Subcutaneous abdominal adipose tissue (tissue), 5 donors: Measurements from ENCODE around the gene STAT4.

Experiments
- H3K27ac ChIP-seq: one replicate; pipeline ENCODE4 v1.7.0; 2013; ENCODE audit warnings: low read depth, mild to moderate bottlenecking, inconsistent platforms, low read length, moderate library complexity
- H3K27me3 ChIP-seq, 5 donors: one replicate each; pipeline ENCODE4 v1.7.0; 2013; ENCODE audit warnings: low read length in 5 of 5, inconsistent platforms in 1 of 5; ENCODE audit not compliant: control insufficient read depth in 5 of 5, insufficient read depth in 4 of 5
- H3K36me3 ChIP-seq, 5 donors: one replicate each; pipeline ENCODE4 v1.7.0; 2013; ENCODE audit warnings: low read length in 5 of 5; ENCODE audit not compliant: control insufficient read depth in 5 of 5, insufficient read depth in 5 of 5
- H3K4me1 ChIP-seq, 5 donors: one replicate each; pipeline ENCODE4 v1.7.0; 2013; ENCODE audit warnings: low read length in 5 of 5, mild to moderate bottlenecking in 3 of 5, moderate library complexity in 1 of 5; ENCODE audit not compliant: control insufficient read depth in 5 of 5, insufficient read depth in 5 of 5
- H3K4me3 ChIP-seq, 5 donors: one replicate each; pipeline ENCODE4 v1.7.0; 2013; ENCODE audit warnings: low read length in 5 of 5, low read depth in 1 of 5
- H3K9ac ChIP-seq, 5 donors: one replicate each; pipeline ENCODE4 v1.7.0; 2013; ENCODE audit warnings: low read length in 5 of 5, mild to moderate bottlenecking in 4 of 5, moderate library complexity in 3 of 5
- H3K9me3 ChIP-seq, 5 donors: one replicate each; pipeline ENCODE4 v1.7.0; 2013; ENCODE audit warnings: low read length in 5 of 5; ENCODE audit not compliant: control insufficient read depth in 5 of 5
- donor health status: healthy.
- donor health status: healthy.
- donor health status: healthy.
- donor health status: healthy.
- donor health status: healthy.

The STAT4 gene

DNA sequence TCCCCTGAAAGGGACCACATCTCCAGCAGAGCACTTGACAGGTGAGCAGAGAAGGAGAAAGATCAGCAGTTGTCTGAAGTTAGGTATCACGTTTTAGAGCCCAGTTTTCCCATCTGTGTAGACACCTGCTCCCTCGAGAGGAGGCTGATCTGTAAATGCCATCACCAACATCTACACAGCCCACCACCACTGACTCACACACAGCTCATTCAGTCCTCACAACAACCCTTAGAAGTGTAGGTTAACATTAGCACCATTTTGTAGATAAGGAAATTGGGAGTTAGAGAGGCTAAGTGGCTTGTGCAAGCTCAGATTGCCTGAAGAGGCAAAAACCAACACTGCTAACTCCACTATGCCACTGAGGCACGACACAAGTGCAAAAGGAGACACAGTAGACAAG lies 99.6 kb downstream of the STAT4 start:
- H3K9me3 ChIP-seq: no peaks in the 10 kb centered on the region

DNA sequence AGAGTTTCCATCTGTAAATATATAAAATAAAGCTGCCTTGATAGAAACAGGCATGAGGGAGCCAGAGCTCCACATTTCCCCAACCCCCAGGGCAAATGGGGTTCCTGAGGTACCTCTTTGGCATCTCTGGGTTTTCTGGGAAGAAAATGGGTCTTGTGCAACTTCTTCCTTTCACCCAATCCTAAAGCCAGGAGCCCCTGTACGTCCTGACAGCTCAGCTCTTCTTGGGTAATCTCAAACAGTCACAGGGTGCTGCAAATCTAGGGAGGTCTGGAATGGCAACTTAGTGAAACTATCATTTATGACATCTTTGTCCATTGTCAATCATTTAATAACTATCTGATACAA lies 100.2 kb downstream of the STAT4 start:
- Histone ChIP-seq H3K9ac (peak overlapping the region in 1 of 5 donors; percentile 74), H3K36me3 (no peaks in the 10 kb centered on the region), H3K27ac (peak overlapping the region; percentile 97), H3K4me1 (peaks cover 2 to 34% (median 19%) of the 10 kb centered on the region in 5 donors), H3K4me3 (no peak overlapping the region), H3K9me3 (no peaks in the 10 kb centered on the region), H3K27me3 (no peaks in the 10 kb centered on the region)

More for the DNA sequence above, 99.6 kb downstream of the STAT4 start:
- H3K36me3 ChIP-seq: no peaks in the 10 kb centered on the region
- no peaks in the 10 kb centered on the region for H3K27me3 ChIP-seq
- H3K27ac ChIP-seq: peak overlapping the region; percentile 97
- H3K4me1 ChIP-seq: peaks cover 2 to 34% (median 19%) of the 10 kb centered on the region in 5 donors
- peak overlapping the region in 3 of 5 donors; percentile 35 to 74 (median 59) for H3K9ac ChIP-seq
- H3K4me3 ChIP-seq: no peak overlapping the region

DNA sequence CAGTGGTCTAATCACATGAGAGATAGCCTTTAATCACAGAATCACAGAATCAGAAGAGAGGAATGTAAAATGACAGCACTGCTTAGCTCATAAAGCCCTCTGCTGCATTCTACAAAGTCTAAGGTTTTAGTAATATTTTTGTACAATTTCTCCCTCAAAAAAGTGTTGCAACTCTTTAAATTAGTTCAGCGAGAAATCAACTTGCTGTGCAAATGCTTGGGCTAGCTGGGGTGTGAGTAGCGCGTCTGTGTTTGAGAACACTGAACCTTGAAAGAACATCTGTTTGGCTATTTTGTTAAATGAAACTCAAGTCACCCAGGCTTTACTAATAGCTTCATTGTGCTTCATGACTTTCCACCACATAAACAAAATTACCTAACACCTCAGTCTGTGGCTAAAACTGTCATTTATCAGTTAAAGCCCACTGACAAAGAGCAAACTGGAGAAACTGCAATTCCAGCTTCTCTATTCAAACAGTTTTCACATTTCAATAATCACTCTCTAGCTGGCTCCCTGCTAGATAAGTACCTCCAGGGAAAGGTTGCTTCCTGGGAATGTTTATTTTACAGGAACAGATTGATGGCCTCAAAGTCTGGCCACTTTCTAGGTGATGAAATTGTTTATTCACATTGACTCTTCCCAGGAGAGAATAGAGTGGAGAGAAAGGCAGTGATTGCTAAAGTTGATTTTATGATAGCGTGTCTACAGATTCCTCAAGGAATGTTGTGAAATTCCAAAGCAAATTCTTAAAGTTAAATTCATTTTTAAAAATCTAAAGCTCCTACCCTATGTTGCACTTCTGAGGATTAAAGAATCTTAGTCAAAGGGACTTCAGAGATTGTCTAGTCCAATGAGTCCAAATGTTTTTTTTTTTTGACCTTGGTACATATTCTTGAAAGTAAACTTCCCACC lies 100.8 kb downstream of the STAT4 start:
- H3K9ac ChIP-seq: peak overlapping the region in 2 of 5 donors; percentile 56 to 74
- H3K27ac ChIP-seq: peak overlapping the region; percentile 97

DNA sequence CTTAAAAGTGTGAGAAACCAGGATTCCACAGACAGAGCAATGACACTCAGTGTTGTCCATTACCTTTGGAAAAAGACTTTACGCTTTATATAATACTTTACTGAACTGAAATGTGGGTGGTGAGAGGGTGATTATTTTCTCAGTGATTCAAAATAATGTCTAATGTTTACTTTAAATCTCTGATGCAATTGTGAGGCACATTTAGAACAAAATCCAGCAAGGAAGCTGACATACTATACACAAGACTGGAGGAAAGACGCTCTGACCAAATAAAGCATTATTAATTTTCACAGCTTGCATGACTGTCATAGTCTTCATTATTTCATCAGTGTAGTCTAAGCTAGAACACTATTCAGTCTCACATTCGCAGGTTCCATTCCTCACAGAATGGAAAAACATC lies 102.7 kb downstream of the STAT4 start:
- Histone ChIP-seq H3K9ac (no peak overlapping the region), H3K4me3 (no peak overlapping the region), H3K27me3 (no peaks in the 10 kb centered on the region), H3K36me3 (no peaks in the 10 kb centered on the region), H3K4me1 (peaks cover 2 to 34% (median 22%) of the 10 kb centered on the region in 5 donors), H3K27ac (no peak overlapping the region), H3K9me3 (no peaks in the 10 kb centered on the region)

More for the DNA sequence above, 100.8 kb downstream of the STAT4 start:
- no peaks in the 10 kb centered on the region for H3K9me3 ChIP-seq
- H3K4me1 ChIP-seq: peaks cover 2 to 34% (median 19%) of the 10 kb centered on the region in 5 donors
- no peaks in the 10 kb centered on the region for H3K27me3 ChIP-seq
- H3K36me3 ChIP-seq: no peaks in the 10 kb centered on the region
- H3K4me3 ChIP-seq: no peak overlapping the region

DNA sequence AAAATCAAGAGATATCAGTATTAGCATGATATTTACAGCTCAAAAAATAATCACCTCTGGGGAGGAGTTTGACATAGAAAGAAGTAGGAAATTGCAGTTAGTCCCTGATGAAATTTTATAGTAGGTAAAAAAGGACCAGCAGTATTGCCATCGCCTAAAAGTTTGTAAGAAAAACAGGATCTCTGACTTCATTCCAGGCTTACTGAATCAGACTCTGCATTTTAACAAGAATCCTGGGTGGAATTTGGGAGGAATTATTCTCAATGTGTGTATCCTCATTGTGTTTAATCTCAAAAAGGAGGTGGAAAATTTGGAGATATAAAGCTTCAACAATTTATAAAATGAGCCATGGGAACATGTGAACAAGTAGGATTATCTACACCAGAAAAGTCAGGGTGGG lies 105.7 kb downstream of the STAT4 start:
- Histone ChIP-seq H3K9ac (no peak overlapping the region), H3K4me3 (no peak overlapping the region), H3K4me1 (peaks cover under 1 to 10% (median 3%) of the 10 kb centered on the region in 5 donors), H3K27ac (no peak overlapping the region), H3K9me3 (no peaks in the 10 kb centered on the region), H3K27me3 (no peaks in the 10 kb centered on the region), H3K36me3 (no peaks in the 10 kb centered on the region)

DNA sequence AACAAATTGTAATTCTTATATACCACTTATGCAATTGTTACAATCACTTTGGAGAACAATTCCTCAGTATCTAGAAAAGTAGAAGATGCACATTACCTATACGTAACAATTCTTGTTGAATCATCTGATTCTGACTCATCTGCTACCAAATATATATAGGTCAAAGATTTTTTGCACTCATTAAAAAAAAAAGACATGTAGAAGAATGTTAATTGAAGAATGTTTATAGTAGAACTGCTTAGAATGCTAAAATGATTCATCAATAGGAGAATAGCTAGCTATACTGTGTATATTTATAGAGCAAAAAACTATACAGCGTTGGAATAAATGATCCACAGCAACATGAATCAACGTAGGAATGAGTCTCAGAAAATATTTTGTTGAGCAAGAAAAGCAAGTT lies 107.4 kb downstream of the STAT4 start:
- peaks cover 0 to 6% (median 3%) of the 10 kb centered on the region in 5 donors for H3K4me1 ChIP-seq
- no peaks in the 10 kb centered on the region for H3K9me3 ChIP-seq
- no peak overlapping the region for H3K4me3 ChIP-seq
- no peaks in the 10 kb centered on the region for H3K36me3 ChIP-seq
- no peak overlapping the region for H3K27ac ChIP-seq
- no peak overlapping the region for H3K9ac ChIP-seq
- H3K27me3 ChIP-seq: no peaks in the 10 kb centered on the region

DNA sequence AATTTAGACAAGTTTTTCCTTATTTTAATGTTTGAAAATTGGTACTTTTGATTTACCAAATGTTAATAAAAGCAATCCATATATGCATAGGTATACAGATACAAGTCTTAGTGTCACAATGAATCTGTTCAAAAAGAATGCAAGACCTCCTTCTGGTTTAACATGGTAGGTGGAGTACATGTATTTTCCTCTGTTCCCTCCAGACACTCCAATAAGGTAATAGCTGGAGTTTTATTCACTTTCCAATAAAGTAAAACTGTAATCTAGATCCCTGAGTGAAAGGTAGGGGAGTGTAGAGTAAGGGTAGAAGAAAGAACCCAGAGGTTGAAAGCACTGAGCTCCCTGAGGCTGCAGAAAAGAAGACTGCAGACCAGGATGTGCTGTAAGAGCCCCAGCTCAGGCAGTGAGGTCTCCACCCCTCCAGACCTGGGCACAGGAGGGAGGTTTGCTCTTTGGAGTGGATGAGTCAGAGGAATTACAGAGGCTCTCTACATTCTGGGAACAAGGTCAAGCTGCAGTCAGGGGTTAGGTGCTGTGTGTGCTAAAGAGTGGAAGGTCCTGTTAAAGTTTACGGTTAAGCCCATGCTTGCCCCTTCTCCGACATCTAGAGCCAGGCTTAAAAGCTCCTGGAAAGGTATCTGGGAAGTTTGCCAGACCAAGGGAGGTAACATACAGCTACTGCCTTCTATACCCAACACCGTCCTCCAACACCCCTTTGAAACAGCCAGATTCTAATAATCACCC lies 109.2 kb downstream of the STAT4 start:
- no peaks in the 10 kb centered on the region for H3K9me3 ChIP-seq
- H3K27me3 ChIP-seq: no peaks in the 10 kb centered on the region
- H3K4me3 ChIP-seq: no peak overlapping the region
- H3K27ac ChIP-seq: no peak overlapping the region
- no peaks in the 10 kb centered on the region for H3K36me3 ChIP-seq
- no peak overlapping the region for H3K9ac ChIP-seq
- H3K4me1 ChIP-seq: peaks cover 0 to 12% (median 7%) of the 10 kb centered on the region in 5 donors

DNA sequence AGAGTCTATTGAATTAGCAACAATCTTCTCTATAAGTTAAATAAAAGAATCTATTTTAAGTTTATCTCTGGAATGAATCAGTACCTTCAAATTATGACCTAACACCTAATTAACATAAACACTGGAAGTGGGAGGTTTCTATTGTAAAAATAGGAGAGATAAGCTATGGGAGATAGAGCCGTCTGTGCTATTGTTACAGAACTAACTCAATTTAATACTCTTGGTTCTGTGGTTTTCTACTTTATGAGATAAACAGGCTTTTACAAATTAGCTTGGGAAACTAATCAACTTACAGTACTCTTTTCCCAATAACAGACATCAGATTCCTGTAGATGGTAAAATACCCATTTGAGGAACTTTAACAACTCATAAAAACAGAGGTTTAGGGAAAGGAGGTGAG lies 111.2 kb downstream of the STAT4 start:
- no peaks in the 10 kb centered on the region for H3K9me3 ChIP-seq
- H3K27ac ChIP-seq: no peak overlapping the region
- no peaks in the 10 kb centered on the region for H3K36me3 ChIP-seq
- H3K27me3 ChIP-seq: no peaks in the 10 kb centered on the region
- no peak overlapping the region for H3K9ac ChIP-seq
- no peak overlapping the region for H3K4me3 ChIP-seq
- peaks cover 0 to 16% (median 7%) of the 10 kb centered on the region in 5 donors for H3K4me1 ChIP-seq

DNA sequence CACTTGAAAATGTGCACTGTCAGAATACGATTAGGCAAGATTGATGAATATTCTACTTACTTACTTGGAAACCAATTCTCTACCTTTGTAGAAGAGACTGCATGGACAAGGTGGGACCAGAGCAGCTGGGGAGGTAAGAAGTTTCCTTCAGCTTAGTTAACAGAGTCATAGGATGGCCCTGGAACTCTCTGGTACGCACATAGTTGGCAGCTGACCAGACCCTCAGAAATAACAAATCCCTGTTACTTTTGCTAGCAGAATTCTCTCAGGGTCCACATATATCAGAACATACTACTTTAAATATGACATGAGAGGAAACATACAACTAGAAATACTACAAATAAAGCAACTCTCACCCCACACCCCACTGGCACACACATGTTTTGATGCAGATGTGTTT lies 112.1 kb downstream of the STAT4 start:
- Histone ChIP-seq H3K9ac (no peak overlapping the region), H3K27ac (no peak overlapping the region), H3K4me3 (no peak overlapping the region), H3K27me3 (no peaks in the 10 kb centered on the region), H3K9me3 (no peaks in the 10 kb centered on the region), H3K4me1 (peaks cover 0 to 16% (median 5%) of the 10 kb centered on the region in 5 donors), H3K36me3 (no peaks in the 10 kb centered on the region)

DNA sequence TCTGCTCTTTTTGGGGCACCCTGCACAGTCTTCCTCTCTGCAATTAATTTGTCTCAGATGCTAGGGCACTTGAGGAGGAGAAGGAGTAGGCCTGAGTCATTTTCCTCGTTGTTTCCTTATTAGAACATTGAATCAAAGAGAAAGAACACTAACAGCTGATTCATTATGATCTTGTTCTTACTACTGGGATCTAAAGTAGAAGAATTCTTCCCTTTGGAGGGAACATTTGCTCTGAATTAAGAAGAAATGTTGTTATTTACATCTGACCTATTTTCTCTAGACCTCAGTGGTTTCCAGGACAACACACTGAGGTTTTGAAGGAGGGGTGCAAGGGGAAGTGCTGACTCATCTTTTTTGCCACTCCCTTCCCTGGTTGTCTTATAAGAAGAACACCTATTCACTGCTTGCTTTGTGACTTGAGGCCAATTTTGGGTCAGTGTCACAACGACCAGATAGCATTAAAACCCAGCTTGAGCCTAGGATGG lies 112.5 kb downstream of the STAT4 start:
- H3K9me3 ChIP-seq: no peaks in the 10 kb centered on the region
- H3K27me3 ChIP-seq: no peaks in the 10 kb centered on the region
- no peak overlapping the region for H3K27ac ChIP-seq
- no peak overlapping the region for H3K4me3 ChIP-seq
- peaks cover 0 to 16% (median 5%) of the 10 kb centered on the region in 5 donors for H3K4me1 ChIP-seq
- no peak overlapping the region for H3K9ac ChIP-seq
- H3K36me3 ChIP-seq: no peaks in the 10 kb centered on the region
